GM21528 (cell line): ENCODE data around the gene MCAT.
A peak's percentile ranks its signal among the peaks of the same experiment; 100 is the strongest.

Experiments
- ATAC-seq: cut with Tn5 transposase; IDR thresholded peaks from one replicate; pipeline ENCODE4 v1.9.1; 2021; ENCODE audit warnings: mild to moderate bottlenecking, moderate library complexity; ENCODE audit not compliant: unreplicated experiment, low FRiP score

The MCAT gene, protein sequence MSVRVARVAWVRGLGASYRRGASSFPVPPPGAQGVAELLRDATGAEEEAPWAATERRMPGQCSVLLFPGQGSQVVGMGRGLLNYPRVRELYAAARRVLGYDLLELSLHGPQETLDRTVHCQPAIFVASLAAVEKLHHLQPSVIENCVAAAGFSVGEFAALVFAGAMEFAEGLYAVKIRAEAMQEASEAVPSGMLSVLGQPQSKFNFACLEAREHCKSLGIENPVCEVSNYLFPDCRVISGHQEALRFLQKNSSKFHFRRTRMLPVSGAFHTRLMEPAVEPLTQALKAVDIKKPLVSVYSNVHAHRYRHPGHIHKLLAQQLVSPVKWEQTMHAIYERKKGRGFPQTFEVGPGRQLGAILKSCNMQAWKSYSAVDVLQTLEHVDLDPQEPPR

DNA sequence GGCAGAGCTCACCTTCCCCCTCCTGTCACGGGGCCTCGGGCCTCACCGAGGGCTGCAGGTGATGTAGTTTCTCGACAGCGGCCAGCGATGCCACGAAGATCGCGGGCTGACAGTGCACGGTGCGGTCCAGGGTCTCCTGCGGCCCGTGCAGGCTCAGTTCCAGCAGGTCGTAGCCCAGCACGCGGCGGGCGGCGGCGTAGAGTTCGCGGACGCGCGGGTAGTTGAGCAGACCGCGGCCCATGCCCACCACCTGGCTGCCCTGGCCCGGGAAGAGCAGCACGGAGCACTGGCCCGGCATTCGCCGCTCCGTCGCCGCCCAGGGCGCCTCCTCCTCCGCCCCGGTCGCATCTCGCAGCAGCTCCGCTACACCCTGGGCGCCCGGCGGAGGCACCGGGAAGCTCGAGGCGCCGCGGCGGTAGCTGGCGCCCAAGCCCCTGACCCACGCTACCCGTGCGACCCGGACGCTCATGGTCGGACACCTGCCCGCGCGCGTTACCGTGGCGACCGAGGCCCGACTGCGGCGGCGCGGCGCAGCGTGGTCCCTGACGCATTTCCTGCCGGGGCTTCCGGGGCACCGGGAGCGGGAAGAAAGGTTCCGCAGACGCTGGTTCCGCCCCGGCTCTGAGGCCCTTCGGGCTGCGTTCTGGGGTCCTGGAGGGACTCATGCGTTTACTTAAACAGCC, at the start of gene MCAT:
MCAT (minus strand) TSS at position 519 of the 683 bp plus-strand sequence; CDS start at position 469, 50 bp downstream.
- ATAC-seq = peak; percentile 68

DNA sequence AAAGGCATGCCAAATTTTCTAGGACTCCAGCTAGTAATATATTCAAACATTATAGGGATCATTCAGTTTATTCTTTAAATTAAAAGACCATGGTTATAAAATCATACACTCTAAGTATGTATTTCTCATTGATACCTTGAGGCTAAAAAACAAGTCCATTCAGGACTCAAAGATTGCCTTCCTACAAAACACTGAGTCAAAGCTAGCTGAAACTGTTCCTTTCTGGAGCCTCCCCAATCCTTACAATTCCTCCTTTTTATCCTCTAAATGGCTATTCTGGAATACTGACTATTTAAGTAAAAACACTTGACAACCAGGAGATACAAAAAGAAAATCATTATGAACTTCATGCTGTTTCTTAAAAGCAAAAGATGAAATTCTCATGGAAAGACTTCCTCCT, 48.6 kb upstream of the MCAT start:
- no peak for ATAC-seq

DNA sequence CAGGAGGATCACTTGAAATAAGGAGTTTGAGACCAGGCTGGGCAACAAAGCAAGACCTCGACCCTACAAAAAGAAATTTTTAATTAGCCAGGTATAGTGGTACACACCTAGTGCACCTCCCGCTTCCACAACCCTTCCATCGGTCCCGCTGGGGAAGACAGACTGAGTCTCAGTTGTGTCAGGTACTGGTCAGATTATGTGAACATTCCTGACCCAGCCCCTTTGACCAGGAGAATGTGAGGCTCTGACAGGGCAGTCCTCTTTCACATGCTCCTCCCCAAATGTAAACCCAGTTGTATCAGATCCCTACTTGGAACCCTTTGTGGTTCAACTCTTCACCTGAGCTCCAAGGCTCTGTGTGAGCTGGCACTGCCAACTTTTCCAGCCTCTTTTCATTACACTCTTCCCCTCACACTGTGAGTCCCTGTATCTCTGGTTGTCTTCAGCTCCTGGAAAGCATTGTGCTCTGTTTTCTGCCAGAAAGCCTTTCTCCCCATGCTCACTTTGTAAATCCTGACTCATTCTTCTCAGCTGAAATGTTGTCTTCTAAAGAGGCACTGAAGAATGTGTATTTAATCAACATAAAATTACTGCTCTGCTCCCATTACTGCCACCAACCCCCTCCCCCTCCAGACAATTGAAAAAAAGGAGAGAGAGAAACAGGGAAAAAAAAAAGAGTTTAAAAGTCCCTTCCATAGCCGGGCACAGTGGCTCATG, 45.8 kb upstream of the MCAT start:
- no peak for ATAC-seq

DNA sequence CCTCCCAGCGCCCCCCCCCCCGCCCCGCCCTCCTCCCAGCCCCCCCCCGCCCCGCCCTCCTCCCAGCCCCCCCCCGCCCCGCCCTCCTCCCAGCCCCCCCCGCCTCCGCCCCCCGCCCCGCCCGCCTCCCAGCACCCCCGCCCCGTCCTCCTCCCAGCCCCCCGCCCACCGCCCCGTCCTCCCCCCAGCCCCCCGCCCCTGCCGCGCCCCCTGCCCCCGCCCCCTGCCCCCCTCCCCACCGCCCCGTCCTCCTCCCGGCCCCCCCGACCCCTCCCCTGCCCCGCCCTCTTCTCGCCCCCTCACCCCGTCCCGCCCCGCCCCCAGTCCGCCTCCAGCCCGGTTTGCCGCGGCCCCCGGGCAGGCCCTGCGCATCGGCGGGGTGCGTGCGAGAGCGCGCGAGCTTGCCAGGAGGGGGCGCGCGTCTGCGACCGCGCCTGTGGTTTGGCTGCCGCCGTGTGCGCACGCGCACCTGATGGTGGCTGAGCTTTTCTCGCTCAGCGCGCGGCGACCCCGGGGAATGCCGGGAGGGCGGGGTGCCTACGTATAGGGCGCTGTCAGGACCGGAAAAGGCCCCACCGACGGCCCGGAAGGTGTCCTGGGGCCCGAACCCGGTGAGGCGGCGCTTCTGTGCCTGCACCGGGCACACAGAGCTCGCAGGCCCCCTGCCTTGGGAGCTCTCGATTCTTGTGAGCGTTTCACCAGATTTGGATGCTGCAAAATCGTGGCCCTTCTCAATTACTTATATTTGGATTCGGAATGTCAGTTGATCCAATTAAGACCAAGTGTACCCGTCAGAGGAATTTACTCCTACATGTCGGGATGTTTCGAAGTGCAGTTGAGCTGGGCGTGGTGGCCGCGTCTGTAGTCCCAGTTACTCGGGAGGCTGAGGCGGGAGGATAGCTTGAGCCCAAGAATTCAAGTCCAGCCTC, 44.2 kb upstream of the MCAT start:
- ATAC-seq = peak; percentile 82

DNA sequence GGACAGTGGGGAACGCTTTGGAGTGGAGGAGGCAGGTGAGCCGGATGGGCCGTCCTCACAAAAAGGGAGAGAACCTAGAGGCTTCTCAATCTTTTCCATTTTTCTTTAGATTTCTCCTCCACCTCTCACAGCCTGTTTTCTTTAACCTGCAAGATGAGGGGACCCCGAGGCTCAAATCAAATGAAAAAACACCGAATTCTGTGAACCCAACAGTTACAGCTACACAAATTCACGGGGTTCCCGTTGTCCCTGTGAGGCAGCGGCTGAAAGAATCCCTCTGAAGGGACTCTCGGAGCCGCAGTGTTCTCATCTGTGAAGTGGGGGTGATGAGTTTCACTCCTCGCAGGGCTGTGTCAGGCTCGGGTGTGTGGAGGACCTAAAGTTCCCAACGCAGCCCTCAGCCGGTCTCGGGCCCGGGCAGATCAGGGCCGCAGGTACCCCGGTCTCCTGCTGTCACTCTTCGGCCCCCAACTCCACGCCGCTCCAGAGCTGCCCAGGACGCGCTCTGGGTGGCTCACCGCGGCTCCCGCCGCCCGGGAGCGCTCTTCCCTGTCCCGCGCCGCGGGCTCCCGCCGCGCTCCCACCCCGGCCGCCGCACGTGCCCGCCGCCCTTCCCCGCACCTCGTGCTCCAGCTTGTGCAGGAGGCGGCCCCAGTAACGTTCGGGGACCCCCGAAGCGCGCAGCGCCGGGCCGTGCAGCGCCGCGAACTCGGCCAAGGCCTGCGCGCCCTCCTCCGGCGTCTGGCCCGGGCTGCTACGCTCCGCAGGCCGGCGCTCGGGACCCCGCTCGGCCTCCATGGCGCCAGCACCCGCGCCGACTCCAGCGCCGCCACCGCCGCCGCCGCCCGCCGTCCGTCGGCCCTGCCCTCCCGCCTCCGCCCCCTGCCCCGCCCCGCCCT, 43.3 kb upstream of the MCAT start, which contains the start of gene TTLL12:
TTLL12 (minus strand) TSS at position 863 of the 899 bp plus-strand sequence; CDS start at position 798, 65 bp downstream.
- ATAC-seq = peak; percentile 46

DNA sequence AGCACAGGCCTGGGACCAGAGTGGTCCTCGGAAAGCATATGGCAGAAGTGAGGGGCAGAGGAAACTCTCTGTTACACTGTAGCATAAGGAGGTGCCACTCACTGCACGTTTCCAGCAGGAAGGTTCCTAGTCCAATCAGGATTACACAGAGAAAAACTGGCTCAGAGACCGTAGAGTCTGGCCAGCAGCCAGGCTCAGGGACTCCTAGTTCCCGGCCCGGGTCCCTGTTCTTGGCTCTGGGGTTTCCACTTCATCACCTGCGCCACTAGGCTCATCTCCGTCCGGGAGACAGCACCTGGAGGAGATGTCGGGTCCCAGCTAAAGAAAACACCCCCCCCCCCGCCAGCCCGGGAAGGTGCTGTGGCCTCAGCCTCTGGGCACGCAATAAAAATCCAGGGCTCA, 42.7 kb upstream of the MCAT start:
- no peak for ATAC-seq

DNA sequence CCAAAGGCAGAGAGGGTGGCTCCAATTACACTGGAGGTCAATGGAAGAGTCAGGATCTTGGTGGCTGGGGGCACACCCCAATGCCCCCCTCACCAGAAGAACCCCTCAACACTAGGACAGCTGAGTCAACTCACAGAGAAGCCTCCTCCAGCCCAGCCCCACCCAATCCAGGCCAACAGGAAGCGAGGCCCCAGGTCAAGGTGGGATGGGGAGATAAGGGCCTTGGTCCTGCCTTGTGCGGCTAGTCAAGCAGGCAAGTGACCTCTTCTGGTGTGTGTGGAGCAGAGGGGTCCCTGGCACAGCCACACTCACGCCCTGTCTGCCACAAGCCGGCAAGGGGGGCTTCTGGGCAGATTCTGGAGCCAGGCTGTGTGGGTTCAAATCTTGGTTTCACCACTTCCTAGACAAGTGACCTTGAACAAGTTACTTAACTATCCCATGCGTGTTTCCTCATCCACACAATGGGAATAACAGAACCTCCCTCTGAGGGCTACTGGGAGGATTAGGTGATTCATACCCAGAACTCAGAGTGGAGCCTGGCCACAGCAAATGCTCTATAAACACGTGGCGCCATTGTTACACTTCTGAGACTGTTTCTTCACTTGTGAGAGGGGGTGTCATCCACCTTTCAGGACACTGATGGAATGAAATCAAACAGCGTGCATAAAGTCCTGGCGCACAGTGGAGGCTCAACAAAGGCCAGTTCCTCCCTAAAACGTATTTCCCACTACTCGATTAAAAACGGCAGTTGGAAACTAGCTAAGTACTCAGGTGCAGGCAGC, 40.5 kb upstream of the MCAT start:
- no peak for ATAC-seq

DNA sequence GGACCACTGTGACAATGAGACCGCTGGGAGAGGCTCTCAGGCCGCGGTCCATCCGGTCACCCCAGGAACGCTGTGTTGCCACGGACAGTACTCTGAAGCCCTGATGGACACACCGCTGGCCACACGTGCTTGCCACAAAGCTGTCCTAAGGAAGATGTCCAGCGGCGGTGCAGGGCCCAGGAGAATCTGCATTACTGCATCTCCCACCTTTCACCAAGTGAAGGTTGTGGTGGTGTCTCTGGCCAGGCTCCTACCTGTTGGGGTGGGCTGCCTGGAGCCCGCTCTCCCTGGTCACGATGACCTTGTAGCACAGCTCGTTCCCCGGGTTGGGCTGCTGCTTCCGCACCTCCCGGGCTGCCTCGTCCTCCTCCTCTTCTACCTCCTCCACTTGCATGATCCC, 39.5 kb upstream of the MCAT start:
- ATAC-seq = no peak

DNA sequence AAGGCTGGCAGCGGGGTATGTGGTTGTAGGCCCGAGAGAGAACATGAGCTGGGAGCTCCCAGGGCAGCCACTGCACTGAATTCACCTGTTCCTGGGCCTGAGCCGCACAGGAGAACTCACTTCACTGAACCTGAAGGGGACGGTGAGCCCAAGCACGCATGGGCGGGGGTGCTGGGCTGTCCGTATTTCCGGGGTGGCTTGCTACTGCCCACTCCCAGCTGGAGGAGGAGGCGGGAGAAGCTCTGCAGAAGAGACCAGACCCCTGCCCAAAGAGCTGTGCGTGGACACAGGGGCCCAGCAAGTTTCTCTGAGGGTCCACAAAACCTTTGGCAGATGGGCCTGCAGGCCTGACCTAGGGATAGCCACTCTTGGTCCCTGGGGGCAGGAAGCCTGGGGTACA, 38.9 kb upstream of the MCAT start:
- no peak for ATAC-seq

DNA sequence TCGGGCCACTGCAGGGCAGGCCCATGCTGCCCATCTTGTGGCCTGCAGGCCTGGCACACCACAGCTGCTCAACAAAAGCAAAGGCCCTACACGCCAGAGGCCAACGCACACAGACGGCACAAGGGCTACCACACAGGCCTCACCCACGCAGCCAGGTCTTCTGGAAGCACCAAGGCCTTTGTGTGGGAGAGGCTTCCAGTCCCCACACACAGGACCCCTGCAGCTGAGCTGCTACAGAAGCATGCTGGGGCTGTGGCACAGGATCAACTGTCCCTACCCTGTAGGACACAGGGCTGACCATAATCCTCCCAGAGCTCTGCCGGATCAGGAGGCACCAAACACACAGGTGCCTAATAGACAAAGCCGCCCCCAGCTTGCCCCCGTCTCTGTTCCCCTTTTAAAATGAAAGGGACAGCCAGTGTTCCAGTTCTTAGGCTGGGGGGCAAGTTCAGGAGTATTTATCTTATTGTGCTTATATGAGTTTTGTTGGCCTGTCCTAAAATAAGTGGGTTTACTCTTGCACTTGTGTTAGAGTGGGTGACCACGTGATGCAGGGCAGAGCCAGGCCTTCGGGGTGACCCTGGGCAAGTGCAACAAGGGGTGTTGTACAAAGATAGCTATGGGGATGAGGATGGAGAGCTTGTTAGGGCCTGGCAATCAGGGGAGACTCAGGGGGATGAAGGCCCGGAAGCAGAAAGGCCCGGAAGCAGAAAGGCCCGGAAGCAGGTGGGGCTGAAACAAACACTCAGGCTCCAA, 38.3 kb upstream of the MCAT start:
- ATAC-seq = no peak

DNA sequence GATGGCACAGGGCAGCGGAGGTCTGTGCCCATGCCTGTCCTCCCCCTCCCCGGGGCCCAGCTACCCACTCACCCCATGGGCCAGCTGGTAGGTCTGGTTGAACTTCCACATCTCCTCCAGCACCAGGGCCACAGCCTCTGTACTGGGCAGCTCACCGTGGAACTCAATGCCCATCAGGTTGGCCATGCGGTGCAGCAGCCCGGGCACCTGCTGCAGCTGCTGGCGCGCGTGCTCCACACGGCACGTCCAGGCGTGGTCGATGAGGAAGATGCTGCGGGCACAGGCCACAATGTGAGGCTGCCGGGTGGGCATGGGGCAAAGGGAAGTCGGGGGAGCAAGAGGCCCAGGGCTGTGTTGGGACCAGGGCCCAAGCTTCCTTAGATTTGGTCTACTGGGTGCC, 37.5 kb upstream of the MCAT start:
- ATAC-seq = no peak

DNA sequence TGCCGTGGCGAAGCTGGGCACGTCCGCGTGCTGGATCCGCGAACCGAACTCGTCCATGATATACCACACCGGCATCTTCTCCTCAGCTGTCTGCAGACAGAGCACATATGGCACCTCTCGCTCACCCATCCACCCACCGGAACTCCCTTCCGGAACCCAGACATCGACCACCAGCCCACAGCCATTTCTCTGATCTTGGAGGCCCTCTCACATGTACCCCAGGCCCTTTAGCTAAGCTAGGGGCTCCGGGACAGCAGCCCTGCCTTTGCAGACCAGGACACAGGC, 36.7 kb upstream of the MCAT start:
- ATAC-seq = no peak

DNA sequence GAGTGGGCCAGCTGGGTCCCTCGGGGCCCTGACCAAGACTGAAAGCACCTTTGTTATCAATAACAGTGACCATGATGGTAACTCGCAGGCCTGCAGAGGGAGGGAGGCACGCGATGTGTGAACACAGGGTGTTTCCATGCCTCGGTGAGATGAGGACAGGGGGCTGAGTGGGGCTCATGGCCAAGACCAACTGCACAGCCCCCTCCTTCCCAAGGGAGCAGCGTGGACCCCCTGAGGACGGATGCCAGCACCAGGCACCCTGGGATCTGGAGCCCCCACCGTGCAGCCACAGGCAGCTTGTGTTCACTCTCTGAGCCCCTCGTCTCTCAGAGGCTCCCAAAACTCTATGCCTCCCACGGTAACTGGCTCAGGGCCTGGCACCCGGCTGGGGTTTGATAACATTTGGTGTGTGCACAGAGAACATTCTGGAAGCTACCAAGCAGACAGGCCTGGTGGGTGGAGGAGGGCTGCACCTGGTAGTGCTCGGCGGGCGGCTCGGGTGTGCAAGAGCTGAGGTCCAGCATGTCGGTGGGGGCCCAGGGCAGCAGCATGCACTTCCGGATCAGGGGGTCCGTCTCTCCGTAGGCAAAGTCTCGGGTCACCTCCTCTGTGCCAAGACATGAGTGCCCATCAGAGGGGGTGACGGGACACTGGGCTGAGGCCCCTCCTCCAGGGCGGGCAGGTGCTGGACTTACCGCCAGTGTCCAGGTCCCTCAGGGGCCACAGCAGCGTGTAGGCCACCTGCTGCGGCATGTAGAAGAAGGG, 36.1 kb upstream of the MCAT start:
- ATAC-seq = no peak

DNA sequence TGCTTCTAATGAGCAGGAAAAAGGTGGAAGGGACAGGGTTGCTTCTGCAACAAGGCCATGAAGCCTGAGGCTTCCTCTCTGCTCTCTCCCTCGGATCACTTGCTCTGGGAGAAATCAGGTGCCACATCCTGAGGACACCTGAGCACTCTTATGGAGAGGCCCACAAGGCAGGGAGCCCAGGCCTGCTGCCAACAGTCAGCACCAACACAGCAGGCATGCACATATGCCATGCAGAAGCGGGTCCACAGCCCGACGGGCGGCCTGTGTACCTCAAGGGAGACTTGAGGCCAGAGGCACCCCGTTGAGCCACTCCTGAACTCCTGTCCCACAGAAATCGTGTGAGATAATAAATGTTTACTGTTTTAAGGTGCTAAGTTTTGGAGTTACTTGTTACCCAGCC, 34.3 kb upstream of the MCAT start:
- ATAC-seq = no peak

DNA sequence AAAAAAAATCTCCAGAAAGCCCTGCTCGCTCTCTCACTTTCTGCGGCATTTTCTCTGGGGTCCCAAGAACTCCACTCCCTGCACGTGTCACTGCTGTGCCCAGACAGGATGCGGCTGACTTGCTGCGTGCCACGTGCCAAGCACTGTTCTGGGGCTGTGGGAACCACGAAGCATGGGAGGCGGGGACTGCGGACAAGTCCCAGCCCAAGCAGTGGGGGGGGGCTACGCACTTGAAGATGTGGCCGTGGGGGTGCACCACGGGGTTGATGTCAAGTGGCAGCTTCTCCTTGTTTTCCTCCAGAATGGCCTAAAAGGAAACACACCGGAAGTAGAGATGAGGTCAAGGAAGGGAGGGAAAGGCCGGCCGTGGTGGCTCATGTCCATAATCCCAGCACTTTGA, 32.9 kb upstream of the MCAT start:
- ATAC-seq = no peak

DNA sequence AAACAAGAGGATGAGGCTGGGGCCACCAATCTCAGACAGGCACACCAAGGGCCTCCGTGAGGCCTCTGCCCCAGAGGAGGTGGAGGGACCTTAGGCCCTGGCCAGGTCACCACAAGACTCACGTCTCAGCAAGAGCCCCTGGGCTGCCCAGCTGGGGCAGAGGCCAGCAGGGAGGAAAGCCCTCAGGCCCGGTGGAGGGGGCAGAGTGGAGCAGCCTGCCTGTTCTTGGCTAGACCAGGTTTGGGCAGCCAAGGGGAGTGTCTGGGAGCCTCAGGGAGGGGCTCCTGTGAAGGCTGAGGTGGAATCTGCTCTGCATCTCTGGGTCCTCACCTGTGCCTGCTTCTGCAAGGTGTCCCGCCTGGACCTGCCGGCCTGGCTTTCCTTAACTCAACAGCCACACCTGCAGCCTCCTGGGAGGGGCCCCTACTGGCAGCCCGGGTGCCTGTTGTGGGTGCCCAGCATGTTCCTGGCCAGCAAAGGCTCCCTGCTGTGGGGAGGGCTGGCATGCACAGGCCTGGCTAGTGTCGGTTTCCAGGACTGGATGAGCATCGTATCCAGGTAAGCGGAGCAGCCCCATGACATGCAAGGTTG, 31.8 kb upstream of the MCAT start:
- no peak for ATAC-seq
